Kidney glomerular epithelial cell (primary cell): ENCODE measurements around the gene TRPM2.

Source experiments
- DNase-seq: peaks from one replicate; lab custom pipeline; 2025; lab: John Stamatoyannopoulos, UW

Gene TRPM2

GRCh38 chr21:44322621-44323325 lies 30.6 kb upstream of the TRPM2 start:
- DNase-seq = no peak

DNA sequence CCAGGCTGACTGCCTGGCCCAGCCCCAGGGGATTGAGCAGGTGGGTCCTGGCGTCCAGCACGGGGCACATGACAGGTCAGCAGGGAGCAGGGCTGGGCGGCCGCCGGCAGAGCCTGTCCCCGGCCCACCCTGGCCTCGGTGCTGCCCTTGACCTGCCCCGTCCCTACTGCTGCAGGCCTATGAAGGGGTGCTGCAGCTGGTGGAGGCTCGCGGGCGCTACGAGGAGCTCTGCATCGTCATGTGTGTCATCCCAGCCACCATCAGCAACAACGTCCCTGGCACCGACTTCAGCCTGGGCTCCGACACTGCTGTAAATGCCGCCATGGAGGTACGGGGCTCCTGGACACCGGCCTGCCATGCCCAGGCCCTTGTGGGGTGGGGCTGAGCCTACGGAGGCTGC lies 29.8 kb upstream of the TRPM2 start:
- DNase-seq = no peak

DNA sequence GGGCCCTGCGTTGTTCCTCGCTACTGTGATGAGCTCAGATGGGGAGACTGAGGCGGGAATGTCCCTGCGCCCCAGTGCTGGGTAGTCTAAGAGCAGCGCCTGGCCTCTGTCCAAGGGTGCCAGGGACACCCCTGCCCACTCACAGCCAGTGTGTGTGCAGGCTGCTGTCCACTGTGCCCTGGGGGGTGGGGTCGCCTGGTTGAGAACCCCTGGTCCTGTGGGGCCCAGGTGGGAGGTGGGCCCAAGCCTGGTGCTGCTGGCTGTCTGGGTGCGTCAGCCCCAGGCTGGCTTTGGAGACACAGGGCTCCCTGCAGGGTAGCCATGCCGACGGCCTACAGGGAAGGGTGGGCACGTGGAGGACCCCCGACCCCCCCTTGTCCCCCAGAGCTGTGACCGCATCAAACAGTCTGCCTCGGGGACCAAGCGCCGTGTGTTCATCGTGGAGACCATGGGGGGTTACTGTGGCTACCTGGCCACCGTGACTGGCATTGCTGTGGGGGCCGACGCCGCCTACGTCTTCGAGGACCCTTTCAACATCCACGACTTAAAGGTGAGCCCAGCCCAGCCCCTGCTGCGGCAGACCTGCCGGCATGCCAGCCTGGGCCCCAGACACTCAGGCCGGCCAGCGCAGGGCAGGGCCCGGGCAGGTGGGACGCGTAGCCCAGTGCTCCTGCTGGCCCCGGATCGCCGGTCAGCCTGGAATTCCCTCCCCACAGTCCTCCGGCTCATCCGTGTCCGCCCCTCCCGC lies 29.1 kb upstream of the TRPM2 start:
- no peak for DNase-seq

GRCh38 chr21:44324854-44325107 lies 28.6 kb upstream of the TRPM2 start:
- no peak for DNase-seq

DNA sequence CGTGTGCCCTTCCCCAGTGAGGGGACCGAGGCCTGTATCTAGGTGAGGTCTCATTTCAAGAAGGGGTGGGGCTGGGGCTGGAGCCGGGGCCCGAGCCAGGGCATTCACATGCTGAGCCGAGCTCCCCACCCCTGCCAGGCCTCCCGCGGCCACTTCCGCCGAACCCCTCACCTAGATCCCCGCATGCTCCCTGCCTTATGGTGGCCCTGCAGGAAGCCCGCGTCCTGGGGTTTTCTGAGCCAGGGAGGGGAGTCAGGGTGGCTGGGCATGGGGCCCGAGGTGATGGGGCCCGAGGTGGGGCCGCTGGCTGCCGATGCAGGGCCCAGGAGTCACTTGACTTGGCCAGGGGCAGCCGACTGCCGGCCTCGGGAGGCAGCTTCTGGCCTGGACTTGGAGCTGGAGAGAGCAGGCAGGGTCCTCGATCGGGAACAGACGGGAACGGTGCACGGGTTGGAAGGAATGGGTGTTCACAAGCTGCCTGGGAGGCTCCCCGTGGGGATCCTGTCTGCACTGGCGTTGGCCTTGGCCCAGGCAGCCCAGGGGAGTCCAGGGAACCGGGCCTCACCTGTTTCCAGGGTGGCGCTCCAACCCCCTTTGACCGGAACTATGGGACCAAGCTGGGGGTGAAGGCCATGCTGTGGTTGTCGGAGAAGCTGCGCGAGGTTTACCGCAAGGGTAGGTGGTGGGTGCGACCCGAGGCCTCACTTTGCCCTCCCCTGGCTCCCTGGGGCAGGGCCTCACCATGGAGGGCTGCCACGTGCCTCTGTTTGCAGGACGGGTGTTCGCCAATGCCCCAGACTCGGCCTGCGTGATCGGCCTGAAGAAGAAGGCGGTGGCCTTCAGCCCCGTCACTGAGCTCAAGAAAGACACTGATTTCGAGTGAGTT lies 27.8 kb upstream of the TRPM2 start:
- no peak for DNase-seq

GRCh38 chr21:44326272-44326647 lies 27.2 kb upstream of the TRPM2 start:
- no peak for DNase-seq

GRCh38 chr21:44326716-44327602 lies 26.5 kb upstream of the TRPM2 start:
- no peak for DNase-seq

GRCh38 chr21:44327603-44327974 lies 25.8 kb upstream of the TRPM2 start:
- no peak for DNase-seq

GRCh38 chr21:44328242-44328895 lies 25.1 kb upstream of the TRPM2 start:
- no peak for DNase-seq

GRCh38 chr21:44329086-44329889 lies 24.1 kb upstream of the TRPM2 start:
- DNase-seq = no peak

DNA sequence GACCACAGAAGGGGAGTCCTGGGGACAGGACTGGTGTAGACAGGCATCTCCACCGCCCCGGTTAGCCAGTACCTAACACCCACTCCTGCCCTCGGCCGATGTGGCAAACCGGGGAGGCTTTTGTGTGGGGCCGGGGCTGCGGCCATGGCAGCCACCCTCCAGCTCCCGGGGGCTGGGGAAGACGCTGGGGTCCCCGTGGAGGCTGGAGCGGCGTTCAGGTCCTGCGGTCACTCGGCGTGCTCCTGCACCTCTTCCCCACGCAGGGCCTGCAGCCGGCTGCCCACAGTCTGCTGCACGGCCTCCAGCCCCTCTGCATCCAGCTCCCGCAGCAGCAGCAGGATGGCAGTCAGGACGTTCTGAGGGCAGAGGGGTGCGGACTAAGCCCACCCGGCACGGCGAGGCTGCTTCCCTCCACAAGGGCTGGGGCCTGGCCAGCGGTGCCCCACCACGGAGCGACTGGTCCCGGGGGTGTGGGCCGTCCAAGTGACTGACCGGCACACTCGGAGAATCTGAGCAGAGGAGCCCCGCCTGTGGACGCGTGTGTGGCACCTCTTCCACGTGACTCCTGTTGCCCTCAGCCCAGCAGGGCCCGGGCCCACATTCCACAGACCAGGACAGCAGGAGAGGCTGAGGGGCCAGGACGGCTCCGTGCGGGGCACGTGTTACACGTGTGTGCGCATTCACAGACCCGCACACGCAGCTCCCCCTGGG lies 23.3 kb upstream of the TRPM2 start:
- no peak for DNase-seq

GRCh38 chr21:44330698-44331097 lies 22.7 kb upstream of the TRPM2 start:
- DNase-seq = no peak

DNA sequence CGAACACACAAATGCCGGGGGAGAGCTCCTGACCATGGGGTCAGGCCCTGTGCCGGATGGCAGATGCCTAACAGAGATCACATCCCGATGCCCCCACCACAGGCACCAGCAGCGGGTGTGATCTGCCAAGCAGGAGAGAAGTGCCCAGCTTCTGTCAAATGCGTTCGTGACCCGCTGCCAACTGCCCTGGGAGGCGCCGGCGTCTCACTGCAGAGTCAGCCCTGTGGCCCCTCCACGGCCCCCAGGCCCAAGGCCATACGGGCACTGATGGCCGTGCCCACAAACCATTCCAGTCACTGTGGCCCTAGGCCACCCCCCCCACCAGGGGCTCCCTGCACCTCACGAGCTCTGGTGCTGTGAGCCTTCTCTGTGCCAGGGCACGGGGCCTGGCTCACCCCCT lies 22.2 kb upstream of the TRPM2 start:
- no peak for DNase-seq

- no peak for DNase-seq
Measured at GRCh38 chr21:44331650-44332307, 21.6 kb upstream of the TRPM2 start.

DNA sequence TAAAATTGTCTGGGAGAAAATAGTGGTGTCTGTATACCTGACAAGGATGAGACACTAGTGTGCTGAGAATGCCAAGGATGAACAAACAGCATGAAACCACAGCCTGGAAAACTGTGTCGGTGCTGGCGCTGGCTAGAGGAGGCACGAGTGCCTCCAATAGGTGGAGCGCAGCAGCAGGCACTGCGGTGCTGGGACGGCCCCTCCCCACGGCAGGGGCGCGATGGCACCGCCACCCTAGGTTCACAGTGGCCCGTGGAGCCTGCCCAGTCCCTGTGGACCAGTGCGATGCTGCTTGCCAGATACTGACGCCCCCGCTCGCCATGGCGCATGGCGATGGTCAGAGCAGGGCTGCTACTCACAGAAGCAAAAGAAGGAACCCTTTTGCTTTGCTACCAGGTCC lies 21.0 kb upstream of the TRPM2 start:
- no peak for DNase-seq

GRCh38 chr21:44332965-44333364 lies 20.5 kb upstream of the TRPM2 start:
- DNase-seq = no peak

GRCh38 chr21:44333509-44334328 lies 19.7 kb upstream of the TRPM2 start:
- DNase-seq = no peak

- DNase-seq = no peak
Measured at GRCh38 chr21:44334329-44335030, 18.9 kb upstream of the TRPM2 start.
